Measurements from ENCODE around the gene MYZAP. TPM values are rescaled to one million over a fixed set of nuclear protein-coding genes. Genes with fewer than 3 reads are reported as not detected.

MYZAP gene
- total RNA-seq, 1 experiment from 2014 or later, result 6.0 TPM

DNA sequence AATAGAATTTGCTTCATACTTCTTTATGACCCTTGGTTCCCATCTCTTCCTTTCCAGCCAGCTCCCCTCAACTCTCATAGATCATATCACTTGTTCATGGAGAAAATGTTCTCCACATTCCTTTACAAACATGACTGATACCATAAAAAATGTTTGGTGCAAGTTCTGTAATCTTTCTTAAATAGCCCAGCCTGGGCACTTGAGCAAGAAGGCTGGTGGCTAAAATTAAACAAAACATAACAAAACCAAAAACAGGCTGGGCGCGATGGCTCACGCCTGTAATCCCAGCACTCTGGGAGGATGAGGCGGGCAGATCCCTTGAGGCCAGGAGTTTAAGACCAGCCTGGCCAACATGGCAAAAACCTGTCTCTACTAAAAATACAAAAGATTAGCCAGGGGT is 105.9 kb downstream of the MYZAP start:
- Histone ChIP-seq H3K36me3 (ENCODE audit: low read depth, low read length) (no peaks in the 10 kb centered on the region), H3K9me3 (ENCODE audit: low read length) (no peaks in the 10 kb centered on the region), H2AFZ (ENCODE audit: low read length) (no peak overlapping the region), H3K4me3 (ENCODE audit: low read length) (no peak overlapping the region), H3K4me2 (ENCODE audit: low read length) (no peak overlapping the region), H3K79me2 (ENCODE audit: low read length) (no peaks in the 10 kb centered on the region), H4K20me1 (ENCODE audit: low read length) (no peaks in the 10 kb centered on the region), H3K9ac (ENCODE audit: low read length) (no peak overlapping the region), H3K4me1 (ENCODE audit: insufficient read depth, low read length) (peaks cover 19% of the 10 kb centered on the region; the same call in 1 of the 2 replicates), H3K27ac (ENCODE audit: low read length) (no peak overlapping the region), H3K9me2 (replicated peaks; ENCODE audit: low read length) (no peaks in the 10 kb centered on the region), H3F3A (ENCODE audit: low read length, unreplicated experiment) (no peaks in the 10 kb centered on the region), H3K27me3 (ENCODE audit: low read length) (no peaks in the 10 kb centered on the region)
- CTCF ChIA-PET, result no interaction called here
- intact Hi-C loops (cut with micrococcal nuclease), result no loop called here
- DNase-seq (no peak), ATAC-seq (no peak)
- TF ChIP-seq EZH2phosphoT487 (IDR thresholded peaks at IDR 0.05; ENCODE audit: borderline replicate concordance, low read length) (no peak), EZH2 (IDR thresholded peaks at IDR 0.05; ENCODE audit: low read length, unreplicated experiment) (no peak)
- TF ChIP-seq, protein P1, sequence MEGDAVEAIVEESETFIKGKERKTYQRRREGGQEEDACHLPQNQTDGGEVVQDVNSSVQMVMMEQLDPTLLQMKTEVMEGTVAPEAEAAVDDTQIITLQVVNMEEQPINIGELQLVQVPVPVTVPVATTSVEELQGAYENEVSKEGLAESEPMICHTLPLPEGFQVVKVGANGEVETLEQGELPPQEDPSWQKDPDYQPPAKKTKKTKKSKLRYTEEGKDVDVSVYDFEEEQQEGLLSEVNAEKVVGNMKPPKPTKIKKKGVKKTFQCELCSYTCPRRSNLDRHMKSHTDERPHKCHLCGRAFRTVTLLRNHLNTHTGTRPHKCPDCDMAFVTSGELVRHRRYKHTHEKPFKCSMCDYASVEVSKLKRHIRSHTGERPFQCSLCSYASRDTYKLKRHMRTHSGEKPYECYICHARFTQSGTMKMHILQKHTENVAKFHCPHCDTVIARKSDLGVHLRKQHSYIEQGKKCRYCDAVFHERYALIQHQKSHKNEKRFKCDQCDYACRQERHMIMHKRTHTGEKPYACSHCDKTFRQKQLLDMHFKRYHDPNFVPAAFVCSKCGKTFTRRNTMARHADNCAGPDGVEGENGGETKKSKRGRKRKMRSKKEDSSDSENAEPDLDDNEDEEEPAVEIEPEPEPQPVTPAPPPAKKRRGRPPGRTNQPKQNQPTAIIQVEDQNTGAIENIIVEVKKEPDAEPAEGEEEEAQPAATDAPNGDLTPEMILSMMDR (conservative IDR thresholded peaks at IDR 0.05; ENCODE audit: low read depth, low read length), result no peak
- POLR2A ChIA-PET (ENCODE audit: unreplicated experiment), result no interaction called here
- no TSS peak for BruUV-seq (replicated peaks)

DNA sequence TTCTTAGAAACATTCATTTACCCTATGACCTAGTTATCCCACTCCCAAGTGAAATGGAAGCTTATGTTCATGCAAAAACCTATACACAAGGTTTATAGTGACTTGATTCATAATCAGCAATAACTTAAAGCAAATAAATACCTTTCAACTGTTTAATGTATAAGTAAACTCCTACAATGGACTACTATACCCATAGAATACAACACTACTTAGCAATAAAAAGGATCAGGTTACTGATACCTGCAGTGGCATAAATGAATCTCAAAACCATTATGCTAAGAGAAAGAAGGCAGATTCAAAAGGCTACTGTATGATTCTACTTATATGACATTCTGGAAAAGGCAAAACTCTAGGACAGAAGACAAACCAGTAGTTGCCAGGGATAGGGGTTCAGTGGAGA is 106.5 kb downstream of the MYZAP start:
- no peak for TF ChIP-seq EZH2 (IDR thresholded peaks at IDR 0.05; ENCODE audit: low read length, unreplicated experiment)
- no peak for TF ChIP-seq EZH2phosphoT487 (IDR thresholded peaks at IDR 0.05; ENCODE audit: borderline replicate concordance, low read length)
- TF ChIP-seq, protein P1 (conservative IDR thresholded peaks at IDR 0.05; ENCODE audit: low read depth, low read length), result no peak
- Histone ChIP-seq H3F3A (ENCODE audit: low read length, unreplicated experiment) (no peaks in the 10 kb centered on the region), H3K36me3 (ENCODE audit: low read depth, low read length) (no peaks in the 10 kb centered on the region), H2AFZ (ENCODE audit: low read length) (no peak overlapping the region), H3K4me1 (ENCODE audit: insufficient read depth, low read length) (peaks cover 19% of the 10 kb centered on the region), H4K20me1 (ENCODE audit: low read length) (no peaks in the 10 kb centered on the region), H3K9ac (ENCODE audit: low read length) (no peak overlapping the region), H3K79me2 (ENCODE audit: low read length) (no peaks in the 10 kb centered on the region), H3K9me2 (replicated peaks; ENCODE audit: low read length) (no peaks in the 10 kb centered on the region), H3K27ac (ENCODE audit: low read length) (no peak overlapping the region), H3K9me3 (ENCODE audit: low read length) (no peaks in the 10 kb centered on the region), H3K27me3 (ENCODE audit: low read length) (no peaks in the 10 kb centered on the region), H3K4me2 (ENCODE audit: low read length) (no peak overlapping the region), H3K4me3 (ENCODE audit: low read length) (no peak overlapping the region)
- ATAC-seq (peak; percentile 59), DNase-seq (no peak)
- no TSS peak for BruUV-seq (replicated peaks)
- CTCF ChIA-PET, result no interaction called here
- POLR2A ChIA-PET (ENCODE audit: unreplicated experiment), result no interaction called here
- intact Hi-C loops (cut with micrococcal nuclease), result no loop called here

DNA sequence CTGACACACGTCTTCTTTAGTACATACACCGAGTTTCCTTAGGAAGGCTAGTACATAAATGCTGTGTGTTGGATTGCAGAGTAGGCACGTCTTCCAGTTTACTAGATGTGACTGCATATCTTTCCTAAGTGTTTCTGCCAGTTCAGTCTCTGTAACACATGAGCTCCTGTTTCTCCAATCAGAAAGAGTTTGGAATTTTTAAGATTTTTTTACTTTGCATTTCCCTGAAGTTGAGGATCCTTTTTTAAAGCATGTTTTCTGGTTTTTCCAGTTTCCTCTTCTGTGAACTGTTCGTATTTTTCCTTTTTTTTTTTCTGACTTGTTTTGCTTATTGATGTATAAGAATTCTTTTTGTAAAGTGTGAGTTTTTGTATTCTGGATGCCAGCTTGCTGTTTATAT is 107.3 kb downstream of the MYZAP start:
- ATAC-seq, result no peak
- intact Hi-C loops (cut with micrococcal nuclease), result no loop called here
- H3K4me2 ChIP-seq (ENCODE audit: low read length), result no peak overlapping the region
- ChIA-PET CTCF (interaction anchor here (0.7 kb wide), 1 partner anchor 34 kb away, joined by 4 read pairs; no protein-coding TSS in a partner anchor), POLR2A (ENCODE audit: unreplicated experiment) (no interaction called here)
- H2AFZ ChIP-seq (ENCODE audit: low read length), result no peak overlapping the region
- BruUV-seq (replicated peaks), result no TSS peak
- H3K79me2 ChIP-seq (ENCODE audit: low read length), result no peaks in the 10 kb centered on the region
- H3K4me1 ChIP-seq (ENCODE audit: insufficient read depth, low read length), result peaks cover 26% of the 10 kb centered on the region
- no peaks in the 10 kb centered on the region for H4K20me1 ChIP-seq (ENCODE audit: low read length)
- no peak for DNase-seq
- no peaks in the 10 kb centered on the region for H3K36me3 ChIP-seq (ENCODE audit: low read depth, low read length)
- no peaks in the 10 kb centered on the region for H3K9me3 ChIP-seq (ENCODE audit: low read length)
- H3K9ac ChIP-seq (ENCODE audit: low read length), result no peak overlapping the region
- no peaks in the 10 kb centered on the region for H3F3A ChIP-seq (ENCODE audit: low read length, unreplicated experiment)
- H3K9me2 ChIP-seq (replicated peaks; ENCODE audit: low read length), result no peaks in the 10 kb centered on the region
- H3K27me3 ChIP-seq (ENCODE audit: low read length), result no peaks in the 10 kb centered on the region
- H3K4me3 ChIP-seq (ENCODE audit: low read length), result no peak overlapping the region
- TF ChIP-seq, protein P1 (conservative IDR thresholded peaks at IDR 0.05; ENCODE audit: low read depth, low read length), result no peak
- TF ChIP-seq EZH2phosphoT487 (IDR thresholded peaks at IDR 0.05; ENCODE audit: borderline replicate concordance, low read length) (no peak), EZH2 (IDR thresholded peaks at IDR 0.05; ENCODE audit: low read length, unreplicated experiment) (no peak)
- no peak overlapping the region for H3K27ac ChIP-seq (ENCODE audit: low read length)

Data from PC-3 (cell line).